ENCODE results near the gene PCBP3. TPM values are rescaled to one million over a fixed set of nuclear protein-coding genes. Genes with fewer than 3 reads are reported as not detected.

The PCBP3 gene
- polyA plus RNA-seq, 1 donor (not counting 4 experiments of a cell fraction or from before 2014, with no cell fraction given): 0.25 TPM

- FAIRE-seq (no peak), DNase-seq (ENCODE audit: low read depth, low spot score) (no peak)
- no peak overlapping the region for H3K27ac ChIP-seq (ENCODE audit: control insufficient read depth, insufficient read depth, low read length)
- dilution Hi-C loops (cut with MboI; ENCODE audit: extremely low pct_ligation_motif_present, low sequenced_read_pairs): no loop called here
- H3K9ac ChIP-seq (ENCODE audit: control insufficient read depth, extremely low read depth, insufficient read depth, low read length): no peak overlapping the region
- H3K4me3 ChIP-seq (ENCODE audit: control insufficient read depth in 2 of 3, extremely low read depth in 1 of 3, insufficient read depth in 2 of 3, low read depth in 1 of 3, low read length in 3 of 3): no peak overlapping the region
- H2AFZ ChIP-seq (ENCODE audit: control insufficient read depth, low read length): no peak overlapping the region
- no peaks in the 10 kb centered on the region for H3K79me2 ChIP-seq (ENCODE audit: control insufficient read depth, insufficient read depth, low read length)
- H3K36me3 ChIP-seq (ENCODE audit: control insufficient read depth in 2 of 2, extremely low read depth in 1 of 2, insufficient read depth in 2 of 2, low read length in 2 of 2): no peaks in the 10 kb centered on the region
- no peak overlapping the region for H3K4me2 ChIP-seq (ENCODE audit: control insufficient read depth, extremely low read depth, insufficient read depth, low read depth, low read length)
- H3K9me1 ChIP-seq (ENCODE audit: control insufficient read depth, extremely low read depth, insufficient read depth, low read length): no peaks in the 10 kb centered on the region
- H3K4me1 ChIP-seq (ENCODE audit: control insufficient read depth, extremely low read depth, insufficient read depth, low read length): no peaks in the 10 kb centered on the region
- no peak for TF ChIP-seq CTCF (optimal IDR thresholded peaks at IDR 0.05 in 1 of 3, IDR thresholded peaks at IDR 0.05 in 1 of 3, conservative IDR thresholded peaks at IDR 0.05 in 1 of 3; ENCODE audit: extremely low read depth in 1 of 3, insufficient read depth in 2 of 3, low read length in 3 of 3)
- TF ChIP-seq EZH2 (IDR thresholded peaks at IDR 0.05; ENCODE audit: low read length): no peak
- H3K27me3 ChIP-seq (ENCODE audit: control insufficient read depth, extremely low read depth, insufficient read depth, low read length): peaks cover 7% of the 10 kb centered on the region
- H3K9me3 ChIP-seq (ENCODE audit: control insufficient read depth, low read depth, low read length): peaks cover 8% of the 10 kb centered on the region
- H4K20me1 ChIP-seq (ENCODE audit: control insufficient read depth, extremely low read depth, insufficient read depth, low read length): no peaks in the 10 kb centered on the region
Measured at GRCh38 chr21:45934554-45934953, 291.0 kb downstream of the PCBP3 start.

GRCh38 chr21:45935628-45936027 lies 292.1 kb downstream of the PCBP3 start:
- Histone ChIP-seq H2AFZ (ENCODE audit: control insufficient read depth, low read length) (no peak overlapping the region), H3K4me3 (ENCODE audit: control insufficient read depth in 2 of 3, extremely low read depth in 1 of 3, insufficient read depth in 2 of 3, low read depth in 1 of 3, low read length in 3 of 3) (no peak overlapping the region), H3K27ac (ENCODE audit: control insufficient read depth, insufficient read depth, low read length) (no peak overlapping the region), H3K4me1 (ENCODE audit: control insufficient read depth, extremely low read depth, insufficient read depth, low read length) (no peaks in the 10 kb centered on the region), H3K4me2 (ENCODE audit: control insufficient read depth, extremely low read depth, insufficient read depth, low read depth, low read length) (no peak overlapping the region), H3K36me3 (ENCODE audit: control insufficient read depth in 2 of 2, extremely low read depth in 1 of 2, insufficient read depth in 2 of 2, low read length in 2 of 2) (no peaks in the 10 kb centered on the region), H3K9me1 (ENCODE audit: control insufficient read depth, extremely low read depth, insufficient read depth, low read length) (no peaks in the 10 kb centered on the region), H3K79me2 (ENCODE audit: control insufficient read depth, insufficient read depth, low read length) (no peaks in the 10 kb centered on the region), H4K20me1 (ENCODE audit: control insufficient read depth, extremely low read depth, insufficient read depth, low read length) (no peaks in the 10 kb centered on the region), H3K27me3 (ENCODE audit: control insufficient read depth, extremely low read depth, insufficient read depth, low read length) (peaks cover 7% of the 10 kb centered on the region), H3K9me3 (ENCODE audit: control insufficient read depth, low read depth, low read length) (peaks cover 8% of the 10 kb centered on the region), H3K9ac (ENCODE audit: control insufficient read depth, extremely low read depth, insufficient read depth, low read length) (no peak overlapping the region)
- dilution Hi-C loops (cut with MboI; ENCODE audit: extremely low pct_ligation_motif_present, low sequenced_read_pairs): no loop called here
- no peak for TF ChIP-seq EZH2 (IDR thresholded peaks at IDR 0.05; ENCODE audit: low read length)
- no peak for TF ChIP-seq CTCF (optimal IDR thresholded peaks at IDR 0.05 in 1 of 3, IDR thresholded peaks at IDR 0.05 in 1 of 3, conservative IDR thresholded peaks at IDR 0.05 in 1 of 3; ENCODE audit: extremely low read depth in 1 of 3, insufficient read depth in 2 of 3, low read length in 3 of 3)
- DNase-seq (ENCODE audit: low read depth, low spot score) (no peak), FAIRE-seq (no peak)
